ENCODE measurements around the gene PIPOX. TPM values are rescaled to one million over a fixed set of nuclear protein-coding genes. Genes with fewer than 3 reads are reported as not detected.
A peak's percentile ranks its signal among the peaks of the same experiment; 100 is the strongest.

PIPOX gene
- total and polyA plus RNA-seq, 2 of the 13 experiments (the other 11 are each of a cell fraction or from before 2014, with no cell fraction given): 87.3 to 154 TPM

DNA sequence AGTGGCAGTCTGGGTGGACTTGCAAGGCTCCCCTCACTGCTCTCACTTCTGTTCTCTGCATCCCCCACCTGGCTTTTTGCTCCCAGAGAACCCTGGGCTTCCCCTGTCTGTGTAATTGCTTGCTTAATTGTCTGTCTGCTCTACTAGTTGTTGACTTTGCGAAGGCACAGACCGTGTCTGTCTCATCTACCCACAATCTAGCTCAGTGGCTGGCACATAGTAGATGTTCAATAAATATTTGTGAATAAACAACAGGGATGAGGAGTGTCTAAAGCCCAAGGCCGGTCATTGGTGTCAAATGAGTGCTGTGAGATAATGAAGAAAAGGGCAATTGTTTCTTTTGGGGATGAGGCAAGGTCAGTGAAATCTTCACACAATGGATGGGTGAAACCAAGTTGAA is 34.4 kb upstream of the PIPOX start:
- Histone ChIP-seq H4K20me1 (ENCODE audit: insufficient read depth, low read length) (peaks cover 6% of the 10 kb centered on the region; the same call in 1 of the 2 replicates), H3K79me2 (ENCODE audit: insufficient read depth, low read length) (no peaks in the 10 kb centered on the region), H3K27ac (ENCODE audit: extremely low read length, insufficient read depth, low read length) (no peak overlapping the region), H2AFZ (ENCODE audit: low read length) (no peak overlapping the region), H3K9ac (ENCODE audit: insufficient read depth, low read depth, low read length) (no peak overlapping the region), H3K9me3 (ENCODE audit: low read length) (no peaks in the 10 kb centered on the region), H3K4me1 (ENCODE audit: insufficient read depth, low read length) (peaks cover 40% of the 10 kb centered on the region), H3K27me3 (ENCODE audit: control insufficient read depth in 1 of 2, insufficient read depth in 2 of 2, low read length in 2 of 2) (peaks cover 5 to 19% of the 10 kb centered on the region in 2 experiments; a peak in 4 of 5 replicates), H3K4me2 (ENCODE audit: low read depth, low read length) (no peak overlapping the region), H3K4me3 (replicated peaks in 1 of 3; ENCODE audit: insufficient read depth in 1 of 3, low read depth in 2 of 3, low read length in 3 of 3) (no peak overlapping the region), H3K36me3 (replicated peaks in 1 of 2; ENCODE audit: control insufficient read depth in 1 of 2, insufficient read depth in 2 of 2, low read length in 2 of 2) (no peaks in the 10 kb centered on the region)
- no TSS peak for BruUV-seq (replicated peaks)
- DNase-seq (ENCODE audit: low spot score): peak; percentile 14
- POLR2A ChIA-PET: interaction anchor here (0.9 kb wide), 1 partner anchor 45 kb away, joined by 3 read pairs; no protein-coding TSS in a partner anchor
- in situ Hi-C loops (cut with HindIII; ENCODE audit: extremely low pct_ligation_motif_present, low pct_unique_long_range_greater_than_20kb) (no loop called here), intact Hi-C loops (cut with micrococcal nuclease; ENCODE audit: unreplicated experiment) (no loop called here)
- no peak for FAIRE-seq
- peak; percentile 8; the same call in 1 of the 3 replicates for ATAC-seq
- CTCF ChIA-PET (ENCODE audit: low intra/inter-chr PET ratio, low total read pairs): no interaction called here
- 0% methylated on average over 3 of the region's 3 CpGs for WGBS (ENCODE audit: low lambda C conversion rate)
- TF ChIP-seq HIVEP1 (CRISPR knock-in tag; IDR thresholded peaks at IDR 0.05): no peak
- no peak for TF ChIP-seq ZFP62 (CRISPR knock-in tag; IDR thresholded peaks at IDR 0.05)
- peak in 1 of 2 experiments; percentile 19; a peak in 1 of 4 replicates for TF ChIP-seq EP300 (IDR thresholded peaks at IDR 0.05; ENCODE audit: low read depth in 2 of 2, low read length in 2 of 2)
- TF ChIP-seq EP300 (CRISPR knock-in tag; IDR thresholded peaks at IDR 0.05; ENCODE audit: borderline replicate concordance): no peak
- no peak for TF ChIP-seq GLI4 (CRISPR knock-in tag; IDR thresholded peaks at IDR 0.05; ENCODE audit: borderline replicate concordance)
- no peak for TF ChIP-seq SRSF1 (optimal IDR thresholded peaks at IDR 0.05; ENCODE audit: low read depth, low read length)
- no peak for TF ChIP-seq ARNTL (CRISPR knock-in tag; IDR thresholded peaks at IDR 0.05)
- peak; percentile 33; the same call in 1 of the 2 replicates for TF ChIP-seq HNF4A (CRISPR knock-in tag; IDR thresholded peaks at IDR 0.05)
- TF ChIP-seq ZMYM2 (CRISPR knock-in tag; IDR thresholded peaks at IDR 0.05): 0 out of 2 replicates have a peak, but pooled peaks have one; percentile 19
- TF ChIP-seq FOXP1 (IDR thresholded peaks at IDR 0.05): no peak
- no peak for TF ChIP-seq FOXP1 (CRISPR knock-in tag; IDR thresholded peaks at IDR 0.05)
- peak; percentile 11; the same call in 1 of the 2 replicates for TF ChIP-seq SALL1 (CRISPR knock-in tag; IDR thresholded peaks at IDR 0.05)
- no peak for TF ChIP-seq MXD4 (CRISPR knock-in tag; IDR thresholded peaks at IDR 0.05)
- TF ChIP-seq MAFK (conservative IDR thresholded peaks at IDR 0.05 in 1 of 2, IDR thresholded peaks at IDR 0.05 in 1 of 2; ENCODE audit: low read length in 2 of 2): no peak
- no peak for TF ChIP-seq HOXA9 (CRISPR knock-in tag; IDR thresholded peaks at IDR 0.05; ENCODE audit: borderline replicate concordance)
- TF ChIP-seq, protein P1, sequence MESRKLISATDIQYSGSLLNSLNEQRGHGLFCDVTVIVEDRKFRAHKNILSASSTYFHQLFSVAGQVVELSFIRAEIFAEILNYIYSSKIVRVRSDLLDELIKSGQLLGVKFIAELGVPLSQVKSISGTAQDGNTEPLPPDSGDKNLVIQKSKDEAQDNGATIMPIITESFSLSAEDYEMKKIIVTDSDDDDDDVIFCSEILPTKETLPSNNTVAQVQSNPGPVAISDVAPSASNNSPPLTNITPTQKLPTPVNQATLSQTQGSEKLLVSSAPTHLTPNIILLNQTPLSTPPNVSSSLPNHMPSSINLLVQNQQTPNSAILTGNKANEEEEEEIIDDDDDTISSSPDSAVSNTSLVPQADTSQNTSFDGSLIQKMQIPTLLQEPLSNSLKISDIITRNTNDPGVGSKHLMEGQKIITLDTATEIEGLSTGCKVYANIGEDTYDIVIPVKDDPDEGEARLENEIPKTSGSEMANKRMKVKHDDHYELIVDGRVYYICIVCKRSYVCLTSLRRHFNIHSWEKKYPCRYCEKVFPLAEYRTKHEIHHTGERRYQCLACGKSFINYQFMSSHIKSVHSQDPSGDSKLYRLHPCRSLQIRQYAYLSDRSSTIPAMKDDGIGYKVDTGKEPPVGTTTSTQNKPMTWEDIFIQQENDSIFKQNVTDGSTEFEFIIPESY (CRISPR knock-in tag; IDR thresholded peaks at IDR 0.05): no peak
- TF ChIP-seq ZNF296 (CRISPR knock-in tag; conservative IDR thresholded peaks at IDR 0.05): no peak
- TF ChIP-seq, protein P2, sequence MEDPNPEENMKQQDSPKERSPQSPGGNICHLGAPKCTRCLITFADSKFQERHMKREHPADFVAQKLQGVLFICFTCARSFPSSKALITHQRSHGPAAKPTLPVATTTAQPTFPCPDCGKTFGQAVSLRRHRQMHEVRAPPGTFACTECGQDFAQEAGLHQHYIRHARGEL (CRISPR knock-in tag; IDR thresholded peaks at IDR 0.05): no peak
- no peak for TF ChIP-seq RFX3 (CRISPR knock-in tag; IDR thresholded peaks at IDR 0.05)
- no peak for TF ChIP-seq SOX6 (IDR thresholded peaks at IDR 0.05)
- peak; percentile 68; the same call in 1 of the 2 replicates for TF ChIP-seq SOX6 (CRISPR knock-in tag; IDR thresholded peaks at IDR 0.05)
- no peak for TF ChIP-seq GABPB1 (CRISPR knock-in tag; IDR thresholded peaks at IDR 0.05)
- no peak for TF ChIP-seq ARNT2 (CRISPR knock-in tag; IDR thresholded peaks at IDR 0.05; ENCODE audit: low read depth)
- no peak for TF ChIP-seq KLF16 (CRISPR knock-in tag; IDR thresholded peaks at IDR 0.05)
- TF ChIP-seq SMAD1 (CRISPR knock-in tag; IDR thresholded peaks at IDR 0.05; ENCODE audit: borderline replicate concordance, low read depth): no peak
- TF ChIP-seq TBP (CRISPR knock-in tag; IDR thresholded peaks at IDR 0.05): no peak
- no peak for TF ChIP-seq ZNF614 (CRISPR knock-in tag; IDR thresholded peaks at IDR 0.05; ENCODE audit: borderline replicate concordance)
- TF ChIP-seq CCAR2 (optimal IDR thresholded peaks at IDR 0.05; ENCODE audit: low read depth, low read length): no peak
